Fibroblast of lung (primary cell): Measurements from ENCODE around the gene CASP14.

Experiments
- EZH2 ChIP-seq: IDR thresholded peaks from 2 replicates; pipeline ENCODE4 v1.5.1; 2012; ENCODE audit warnings: low read length, control low read depth, mild to moderate bottlenecking; ENCODE audit errors: missing control alignments
- TF ChIP-seq, protein P1 (sequence below), 2 donors: IDR thresholded peaks in 1 of 2; conservative IDR thresholded peaks in 1 of 2; 1 replicate in 1 of 2; 2 replicates in 1 of 2; pipeline ENCODE4 v1.5.1; 2011 to 2012; ENCODE audit warnings: low read length in 2 of 2, control low read depth in 1 of 2, inconsistent platforms in 1 of 2, low read depth in 1 of 2, mild to moderate bottlenecking in 1 of 2

DNA sequence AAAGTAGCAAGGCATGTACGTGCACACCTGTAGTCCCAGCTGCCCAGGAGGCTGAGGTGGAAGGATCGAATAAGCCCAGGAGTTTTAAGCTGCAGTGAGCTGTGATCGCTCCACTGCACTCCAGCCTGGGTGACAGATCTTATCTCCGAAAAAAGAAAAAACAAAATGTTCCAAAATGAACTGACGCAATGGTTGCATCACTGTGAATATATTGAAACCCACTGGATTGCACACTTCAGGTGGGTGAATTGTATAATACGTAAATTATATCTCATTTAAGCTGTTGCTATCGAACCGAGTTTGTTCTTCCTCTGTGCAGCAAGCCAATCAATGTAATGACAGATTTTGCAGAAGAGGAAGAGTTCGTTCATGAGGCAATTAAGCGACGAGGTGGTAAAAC, 1.6 kb upstream of the CASP14 start:
- TF ChIP-seq EZH2 = no peak
- TF ChIP-seq, protein P1, sequence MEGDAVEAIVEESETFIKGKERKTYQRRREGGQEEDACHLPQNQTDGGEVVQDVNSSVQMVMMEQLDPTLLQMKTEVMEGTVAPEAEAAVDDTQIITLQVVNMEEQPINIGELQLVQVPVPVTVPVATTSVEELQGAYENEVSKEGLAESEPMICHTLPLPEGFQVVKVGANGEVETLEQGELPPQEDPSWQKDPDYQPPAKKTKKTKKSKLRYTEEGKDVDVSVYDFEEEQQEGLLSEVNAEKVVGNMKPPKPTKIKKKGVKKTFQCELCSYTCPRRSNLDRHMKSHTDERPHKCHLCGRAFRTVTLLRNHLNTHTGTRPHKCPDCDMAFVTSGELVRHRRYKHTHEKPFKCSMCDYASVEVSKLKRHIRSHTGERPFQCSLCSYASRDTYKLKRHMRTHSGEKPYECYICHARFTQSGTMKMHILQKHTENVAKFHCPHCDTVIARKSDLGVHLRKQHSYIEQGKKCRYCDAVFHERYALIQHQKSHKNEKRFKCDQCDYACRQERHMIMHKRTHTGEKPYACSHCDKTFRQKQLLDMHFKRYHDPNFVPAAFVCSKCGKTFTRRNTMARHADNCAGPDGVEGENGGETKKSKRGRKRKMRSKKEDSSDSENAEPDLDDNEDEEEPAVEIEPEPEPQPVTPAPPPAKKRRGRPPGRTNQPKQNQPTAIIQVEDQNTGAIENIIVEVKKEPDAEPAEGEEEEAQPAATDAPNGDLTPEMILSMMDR (conservative IDR thresholded peaks at IDR 0.05 in 1 of 2, IDR thresholded peaks at IDR 0.05 in 1 of 2; ENCODE audit: low read depth in 1 of 2, low read length in 2 of 2) = no peak
